GM12878 (cell line): ENCODE measurements around the gene LXN. TPM values are rescaled to one million over a fixed set of nuclear protein-coding genes. Genes with fewer than 3 reads are reported as not detected.
A peak's percentile ranks its signal among the peaks of the same experiment; 100 is the strongest.

Experiments used
- BCL11A ChIP-seq: IDR thresholded peaks from 2 replicates; pipeline ENCODE4 v1.6.1; 2011; ENCODE audit warnings: low read depth, low read length
- BHLHE40 ChIP-seq, 2 experiments: fragments of 450-650 bp in 1 of 2; IDR thresholded peaks; 2 replicates each; pipeline ENCODE4 v1.6.1; 2011 to 2017; ENCODE audit warnings: low read depth in 2 of 2, borderline replicate concordance in 1 of 2, improper control_type of control experiment in 1 of 2, low read length in 1 of 2, mild to moderate bottlenecking in 1 of 2
- BRCA1 ChIP-seq: IDR thresholded peaks from 2 replicates; pipeline ENCODE4 v1.6.1; 2011; ENCODE audit warnings: low read depth, low read length, improper control_type of control experiment
- CEBPB ChIP-seq, 2 experiments: fragments of 150-350 bp in 1 of 2; IDR thresholded peaks; 2 replicates each; pipeline ENCODE4 v1.6.1; 2012 to 2014; ENCODE audit warnings: low read depth in 2 of 2, low read length in 2 of 2, borderline replicate concordance in 1 of 2, inconsistent platforms in 1 of 2
- CREB1 ChIP-seq: IDR thresholded peaks from 2 replicates; pipeline ENCODE4 v1.6.1; 2012; ENCODE audit warnings: low read depth, mild to moderate bottlenecking, inconsistent platforms
- FOS ChIP-seq: IDR thresholded peaks from 3 replicates; pipeline ENCODE4 v1.6.1; 2011; ENCODE audit warnings: borderline replicate concordance; ENCODE audit not compliant: insufficient read length; ENCODE audit errors: extremely low read depth
- HDAC2 ChIP-seq: fragments of 200-600 bp; sonication (generic); IDR thresholded peaks from 2 replicates; pipeline ENCODE4 v1.6.1; 2017
- HDGF ChIP-seq: fragments of 450-650 bp; IDR thresholded peaks from 2 replicates; pipeline ENCODE4 v1.6.1; 2016; ENCODE audit warnings: antibody characterized with exemption
- MEF2B ChIP-seq: fragments of 450-650 bp; IDR thresholded peaks from 2 replicates; pipeline ENCODE4 v1.6.1; 2018; ENCODE audit warnings: mild to moderate bottlenecking, moderate library complexity; ENCODE audit not compliant: partially characterized antibody, poor library complexity, severe bottlenecking
- MYC ChIP-seq: IDR thresholded peaks from 2 replicates; pipeline ENCODE4 v1.6.1; 2011; ENCODE audit warnings: mild to moderate bottlenecking, low read length, moderate library complexity, inconsistent platforms; ENCODE audit not compliant: insufficient read depth, insufficient replicate concordance, insufficient read length, severe bottlenecking
- NFIC ChIP-seq: IDR thresholded peaks from 2 replicates; pipeline ENCODE4 v1.6.1; 2012; ENCODE audit warnings: low read depth, mild to moderate bottlenecking, inconsistent platforms, low read length, moderate library complexity
- NR2C1 ChIP-seq: fragments of 450-650 bp; IDR thresholded peaks from 2 replicates; pipeline ENCODE4 v1.6.1; 2017; ENCODE audit warnings: antibody characterized with exemption, mild to moderate bottlenecking, moderate library complexity
- RBBP5 ChIP-seq: fragments of 200-600 bp; sonication (generic); conservative IDR thresholded peaks from 2 replicates; pipeline ENCODE4 v1.6.1; 2016
- ZNF217 ChIP-seq: fragments of 450-650 bp; IDR thresholded peaks from 2 replicates; pipeline ENCODE4 v1.6.1; 2017; ENCODE audit warnings: antibody characterized with exemption, mild to moderate bottlenecking
- polyA plus RNA-seq, 11 experiments: library from polyadenylated mRNA; depleted of rRNA in 4 of 11; unstranded in 6 of 11; stranded (reverse) in 5 of 11; fragments of >200 nt; fragmentation: Nextera tagmentation in 4 of 11; fragmentation: Illumina TruSeq in 1 of 11; extraction: Ambion mirVana in 4 of 11; extraction: Trizol in 1 of 11; gene quantifications; 1 replicate in 1 of 11; 2 replicates in 10 of 11; pipeline versions ENCODE4 v1.2.1 to v1.2.3, GENCODE V29; 2011 to 2016; ENCODE audit warnings: inconsistent platforms in 2 of 11, missing spikeins in 2 of 11, low read depth in 1 of 11
- total RNA-seq, 4 experiments: library from RNA; depleted of rRNA in 3 of 4; stranded (reverse); fragments of >200 nt in 3 of 4; fragmentation: Illumina TruSeq in 1 of 4; extraction: Trizol in 1 of 4; gene quantifications; 2 replicates each; pipeline versions ENCODE4 v1.2.1 to v1.2.3, GENCODE V29; 2013 to 2021
- TF ChIP-seq, protein P1 (sequence below): fragments of 150-350 bp; IDR thresholded peaks from 2 replicates; pipeline ENCODE4 v1.6.1; 2016; ENCODE audit warnings: low read depth, low read length
- TF ChIP-seq, protein P2 (sequence below): fragments of 450-650 bp; IDR thresholded peaks from 2 replicates; pipeline ENCODE4 v1.6.1; 2017; ENCODE audit warnings: mild to moderate bottlenecking
- TF ChIP-seq, protein P3 (sequence below): IDR thresholded peaks from 2 replicates; pipeline ENCODE4 v1.6.1; 2012; ENCODE audit warnings: low read length, inconsistent platforms
- TF ChIP-seq, protein P4 (sequence below): fragments of 450-650 bp; IDR thresholded peaks from 2 replicates; pipeline ENCODE4 v1.6.1; 2014; ENCODE audit warnings: mild to moderate bottlenecking

Gene LXN
- total and polyA plus RNA-seq, 10 of the 15 experiments (the other 5 are each of a cell fraction or from before 2014, with no cell fraction given): 10.7 to 45.0 (median 20.4) TPM

DNA sequence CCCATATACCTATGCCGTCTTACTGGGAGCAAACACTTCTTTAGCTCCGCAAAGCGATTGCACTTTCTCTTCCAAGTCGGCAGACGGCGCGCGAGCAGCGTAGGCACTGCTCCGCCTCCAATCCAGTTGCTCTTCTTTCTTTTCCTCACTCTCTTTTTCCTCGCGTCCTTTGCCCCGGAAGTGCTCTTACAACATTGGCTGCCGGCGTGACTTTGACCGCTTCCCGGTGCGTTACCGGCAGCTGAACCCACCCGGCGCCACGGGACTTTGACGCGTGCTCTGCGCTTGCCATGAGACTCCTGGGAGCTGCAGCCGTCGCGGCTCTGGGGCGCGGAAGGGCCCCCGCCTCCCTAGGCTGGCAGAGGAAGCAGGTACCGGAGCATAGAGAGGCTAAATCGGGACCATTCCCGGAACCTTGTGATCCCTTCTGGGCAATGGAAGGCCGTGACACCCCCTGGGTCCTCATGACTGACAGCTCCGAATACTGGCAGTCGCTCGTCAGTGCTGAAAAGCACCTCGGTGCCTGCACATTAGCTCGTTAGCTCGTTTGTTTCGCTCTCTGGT lies 28.0 kb downstream of the LXN start, which contains the start of gene GFM1 (continued):
- TF ChIP-seq, protein P1, sequence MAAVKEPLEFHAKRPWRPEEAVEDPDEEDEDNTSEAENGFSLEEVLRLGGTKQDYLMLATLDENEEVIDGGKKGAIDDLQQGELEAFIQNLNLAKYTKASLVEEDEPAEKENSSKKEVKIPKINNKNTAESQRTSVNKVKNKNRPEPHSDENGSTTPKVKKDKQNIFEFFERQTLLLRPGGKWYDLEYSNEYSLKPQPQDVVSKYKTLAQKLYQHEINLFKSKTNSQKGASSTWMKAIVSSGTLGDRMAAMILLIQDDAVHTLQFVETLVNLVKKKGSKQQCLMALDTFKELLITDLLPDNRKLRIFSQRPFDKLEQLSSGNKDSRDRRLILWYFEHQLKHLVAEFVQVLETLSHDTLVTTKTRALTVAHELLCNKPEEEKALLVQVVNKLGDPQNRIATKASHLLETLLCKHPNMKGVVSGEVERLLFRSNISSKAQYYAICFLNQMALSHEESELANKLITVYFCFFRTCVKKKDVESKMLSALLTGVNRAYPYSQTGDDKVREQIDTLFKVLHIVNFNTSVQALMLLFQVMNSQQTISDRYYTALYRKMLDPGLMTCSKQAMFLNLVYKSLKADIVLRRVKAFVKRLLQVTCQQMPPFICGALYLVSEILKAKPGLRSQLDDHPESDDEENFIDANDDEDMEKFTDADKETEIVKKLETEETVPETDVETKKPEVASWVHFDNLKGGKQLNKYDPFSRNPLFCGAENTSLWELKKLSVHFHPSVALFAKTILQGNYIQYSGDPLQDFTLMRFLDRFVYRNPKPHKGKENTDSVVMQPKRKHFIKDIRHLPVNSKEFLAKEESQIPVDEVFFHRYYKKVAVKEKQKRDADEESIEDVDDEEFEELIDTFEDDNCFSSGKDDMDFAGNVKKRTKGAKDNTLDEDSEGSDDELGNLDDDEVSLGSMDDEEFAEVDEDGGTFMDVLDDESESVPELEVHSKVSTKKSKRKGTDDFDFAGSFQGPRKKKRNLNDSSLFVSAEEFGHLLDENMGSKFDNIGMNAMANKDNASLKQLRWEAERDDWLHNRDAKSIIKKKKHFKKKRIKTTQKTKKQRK: no peak
- peak; percentile 84; the same call in 1 of the 2 replicates for TF ChIP-seq HDGF
- no peak for TF ChIP-seq HDAC2
- peak; percentile 69 for TF ChIP-seq MEF2B
- no peak for TF ChIP-seq FOS
- TF ChIP-seq NFIC: peak; percentile 25; the same call in 1 of the 2 replicates
- TF ChIP-seq, protein P2, sequence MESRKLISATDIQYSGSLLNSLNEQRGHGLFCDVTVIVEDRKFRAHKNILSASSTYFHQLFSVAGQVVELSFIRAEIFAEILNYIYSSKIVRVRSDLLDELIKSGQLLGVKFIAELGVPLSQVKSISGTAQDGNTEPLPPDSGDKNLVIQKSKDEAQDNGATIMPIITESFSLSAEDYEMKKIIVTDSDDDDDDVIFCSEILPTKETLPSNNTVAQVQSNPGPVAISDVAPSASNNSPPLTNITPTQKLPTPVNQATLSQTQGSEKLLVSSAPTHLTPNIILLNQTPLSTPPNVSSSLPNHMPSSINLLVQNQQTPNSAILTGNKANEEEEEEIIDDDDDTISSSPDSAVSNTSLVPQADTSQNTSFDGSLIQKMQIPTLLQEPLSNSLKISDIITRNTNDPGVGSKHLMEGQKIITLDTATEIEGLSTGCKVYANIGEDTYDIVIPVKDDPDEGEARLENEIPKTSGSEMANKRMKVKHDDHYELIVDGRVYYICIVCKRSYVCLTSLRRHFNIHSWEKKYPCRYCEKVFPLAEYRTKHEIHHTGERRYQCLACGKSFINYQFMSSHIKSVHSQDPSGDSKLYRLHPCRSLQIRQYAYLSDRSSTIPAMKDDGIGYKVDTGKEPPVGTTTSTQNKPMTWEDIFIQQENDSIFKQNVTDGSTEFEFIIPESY: no peak
- TF ChIP-seq, protein P3, sequence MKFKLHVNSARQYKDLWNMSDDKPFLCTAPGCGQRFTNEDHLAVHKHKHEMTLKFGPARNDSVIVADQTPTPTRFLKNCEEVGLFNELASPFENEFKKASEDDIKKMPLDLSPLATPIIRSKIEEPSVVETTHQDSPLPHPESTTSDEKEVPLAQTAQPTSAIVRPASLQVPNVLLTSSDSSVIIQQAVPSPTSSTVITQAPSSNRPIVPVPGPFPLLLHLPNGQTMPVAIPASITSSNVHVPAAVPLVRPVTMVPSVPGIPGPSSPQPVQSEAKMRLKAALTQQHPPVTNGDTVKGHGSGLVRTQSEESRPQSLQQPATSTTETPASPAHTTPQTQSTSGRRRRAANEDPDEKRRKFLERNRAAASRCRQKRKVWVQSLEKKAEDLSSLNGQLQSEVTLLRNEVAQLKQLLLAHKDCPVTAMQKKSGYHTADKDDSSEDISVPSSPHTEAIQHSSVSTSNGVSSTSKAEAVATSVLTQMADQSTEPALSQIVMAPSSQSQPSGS: peak; percentile 43; the same call in 1 of the 2 replicates
- no peak for TF ChIP-seq CEBPB (IDR thresholded peaks at IDR 0.05; ENCODE audit: borderline replicate concordance in 1 of 2, low read depth in 2 of 2, low read length in 2 of 2)
- TF ChIP-seq ZNF217: no peak
- peak; percentile 100 for TF ChIP-seq NR2C1
- peak; percentile 77 for TF ChIP-seq CREB1
- TF ChIP-seq BHLHE40 (IDR thresholded peaks at IDR 0.05; ENCODE audit: borderline replicate concordance in 1 of 2, low read depth in 2 of 2, low read length in 1 of 2): peak; percentile 92 to 96
- no peak for TF ChIP-seq BRCA1
- peak; percentile 87; the same call in 1 of the 2 replicates for TF ChIP-seq RBBP5
- TF ChIP-seq BCL11A: no peak
- peak; percentile 67 for TF ChIP-seq MYC
- TF ChIP-seq, protein P4, sequence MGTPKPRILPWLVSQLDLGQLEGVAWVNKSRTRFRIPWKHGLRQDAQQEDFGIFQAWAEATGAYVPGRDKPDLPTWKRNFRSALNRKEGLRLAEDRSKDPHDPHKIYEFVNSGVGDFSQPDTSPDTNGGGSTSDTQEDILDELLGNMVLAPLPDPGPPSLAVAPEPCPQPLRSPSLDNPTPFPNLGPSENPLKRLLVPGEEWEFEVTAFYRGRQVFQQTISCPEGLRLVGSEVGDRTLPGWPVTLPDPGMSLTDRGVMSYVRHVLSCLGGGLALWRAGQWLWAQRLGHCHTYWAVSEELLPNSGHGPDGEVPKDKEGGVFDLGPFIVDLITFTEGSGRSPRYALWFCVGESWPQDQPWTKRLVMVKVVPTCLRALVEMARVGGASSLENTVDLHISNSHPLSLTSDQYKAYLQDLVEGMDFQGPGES: 0 out of 2 replicates have a peak, but pooled peaks have one; percentile 17
